SKM-1 (cell line): ENCODE results near the gene SPX.

ENCODE experiments used
- DNase-seq: peaks from one replicate; lab custom pipeline; 2025; ENCODE audit not compliant: unreplicated experiment; lab: John Stamatoyannopoulos, UW

The SPX gene

GRCh38 chr12:21538061-21538653 lies 12.1 kb downstream of the SPX start:
- no peak for DNase-seq

GRCh38 chr12:21539797-21540196 lies 13.7 kb downstream of the SPX start:
- no peak for DNase-seq

GRCh38 chr12:21541773-21542172 lies 15.7 kb downstream of the SPX start:
- DNase-seq, result no peak

- DNase-seq, result no peak
Measured at GRCh38 chr12:21542403-21542802, 16.3 kb downstream of the SPX start.

GRCh38 chr12:21543151-21543550 lies 17.1 kb downstream of the SPX start:
- no peak for DNase-seq

- DNase-seq, result no peak
Measured at GRCh38 chr12:21545557-21545956, 19.5 kb downstream of the SPX start.

- no peak for DNase-seq
Measured at GRCh38 chr12:21546716-21547115, 20.6 kb downstream of the SPX start.

GRCh38 chr12:21547437-21547836 lies 21.3 kb downstream of the SPX start:
- DNase-seq, result no peak

GRCh38 chr12:21551841-21552465 lies 25.9 kb downstream of the SPX start:
- no peak for DNase-seq

- DNase-seq, result no peak
Measured at GRCh38 chr12:21552635-21553328, 26.7 kb downstream of the SPX start.

GRCh38 chr12:21553329-21553675 lies 27.2 kb downstream of the SPX start:
- DNase-seq, result no peak

GRCh38 chr12:21558100-21558679 lies 32.1 kb downstream of the SPX start:
- DNase-seq, result no peak

GRCh38 chr12:21559855-21560569 lies 33.9 kb downstream of the SPX start:
- DNase-seq, result no peak

GRCh38 chr12:21561158-21561557 lies 35.1 kb downstream of the SPX start:
- DNase-seq, result no peak

- DNase-seq, result no peak
Measured at GRCh38 chr12:21562859-21563258, 36.8 kb downstream of the SPX start.

GRCh38 chr12:21566223-21566906 lies 40.3 kb downstream of the SPX start:
- DNase-seq, result no peak

- no peak for DNase-seq
Measured at GRCh38 chr12:21566907-21567394, 40.9 kb downstream of the SPX start.

GRCh38 chr12:21568115-21568514 lies 42.0 kb downstream of the SPX start:
- DNase-seq, result no peak

- DNase-seq, result no peak
Measured at GRCh38 chr12:21571046-21571445, 45.0 kb downstream of the SPX start.

- DNase-seq, result no peak
Measured at GRCh38 chr12:21573733-21574358, 47.8 kb downstream of the SPX start.
